Measurements from ENCODE around the gene CYP3A7. TPM values are rescaled to one million over a fixed set of nuclear protein-coding genes. Genes with fewer than 3 reads are reported as not detected.

Gene CYP3A7
- total RNA-seq, 1 experiment from 2014 or later: 0.71 TPM

Other genes starting within 250 kb of the CYP3A7 start
- gene ZNF394, start 234.9 kb downstream of the CYP3A7 start, total RNA-seq (2022): 17.3 and 19.2 TPM in 2 replicates
- gene ZKSCAN5, start 230.5 kb downstream of the CYP3A7 start, total RNA-seq (2022): 6.1 and 6.6 TPM in 2 replicates
- 3.9 and 4.1 TPM in 2 replicates for gene FAM200A, start 183.1 kb downstream of the CYP3A7 start, total RNA-seq (2022)
- not detected in 2 replicates for gene ZNF655, start 176.6 kb downstream of the CYP3A7 start, total RNA-seq (2022)
- gene TMEM225B, start 136.9 kb downstream of the CYP3A7 start, total RNA-seq (2022): not detected in 2 replicates
- gene ZSCAN25, start 118.2 kb downstream of the CYP3A7 start, total RNA-seq (2022): 12.9 and 13.5 TPM in 2 replicates
- 44.9 and 70.7 TPM in 2 replicates for gene CYP3A5, start 55.2 kb downstream of the CYP3A7 start, total RNA-seq (2022)
- gene CYP3A4, start 49.0 kb upstream of the CYP3A7 start, total RNA-seq (2022): 0.15 TPM in 1 of 2 replicates, not detected in the other
- not detected in 2 replicates for gene CYP3A43, start 92.8 kb upstream of the CYP3A7 start, total RNA-seq (2022)
- gene OR2AE1, start 141.8 kb upstream of the CYP3A7 start, total RNA-seq (2022): 0.47 TPM in 1 of 2 replicates, not detected in the other
- gene TRIM4, start 184.3 kb upstream of the CYP3A7 start, total RNA-seq (2022): 15.9 and 16.9 TPM in 2 replicates
- not detected in 2 replicates for gene GJC3, start 194.4 kb upstream of the CYP3A7 start, total RNA-seq (2022)
- 15.4 and 25.6 TPM in 2 replicates for gene AZGP1, start 240.8 kb upstream of the CYP3A7 start, total RNA-seq (2022)